C4-2B (cell line): Measurements from ENCODE around the gene NECTIN4.

ENCODE experiments used
- CTCF ChIP-seq: fragments of 450-650 bp; conservative IDR thresholded peaks from 2 replicates; pipeline ENCODE4 v1.5.1; 2017; ENCODE audit warnings: mild to moderate bottlenecking
- ZFX ChIP-seq: fragments of 450-650 bp; IDR thresholded peaks from 2 replicates; pipeline ENCODE4 v1.6.1; 2017

DNA sequence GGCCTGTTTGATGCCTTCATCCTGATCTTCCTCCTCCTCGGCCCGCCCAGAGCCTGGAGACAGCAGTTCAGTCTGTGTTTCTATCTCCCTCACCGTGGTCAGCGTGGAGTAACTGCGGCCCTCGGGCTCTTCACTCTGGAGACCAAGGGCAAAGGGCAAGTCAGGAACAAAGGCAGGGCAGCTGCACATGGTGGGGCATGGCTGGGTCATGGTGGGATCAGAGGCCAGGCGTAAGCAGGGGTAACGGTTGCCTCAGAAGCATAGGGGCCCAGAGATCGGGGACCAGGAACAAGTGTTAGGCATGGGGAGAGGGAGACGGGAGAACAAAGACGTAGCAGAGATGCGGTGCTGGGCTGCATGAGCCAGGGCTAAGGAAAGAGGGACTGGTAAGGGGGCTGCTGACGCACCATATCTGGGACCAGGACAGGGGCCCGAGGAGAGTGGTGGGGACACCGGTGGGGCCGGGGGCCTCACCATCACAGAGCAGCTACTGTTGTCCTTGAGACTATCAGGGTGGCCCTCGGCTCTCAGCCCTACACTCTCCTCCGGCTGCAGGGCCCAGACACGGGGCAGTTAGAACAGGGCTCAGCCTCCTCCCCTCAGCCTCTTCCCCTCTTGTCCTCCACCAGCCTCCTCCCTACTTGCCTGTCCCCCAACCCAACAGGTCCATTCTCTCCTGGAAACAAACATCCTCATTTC, 16.5 kb downstream of the NECTIN4 start:
- TF ChIP-seq CTCF: no peak
- no peak for TF ChIP-seq ZFX
